HK-2 (cell line): ENCODE measurements around the gene SSUH2.
"Not testable (repeated sequence)": the region's sequence is repeated elsewhere in the genome, so short reads cannot be mapped to it uniquely, and the experiment has no call there.

Source experiments
- DNase-seq: peaks from one replicate; pipeline ENCODE4 v3.0.0-alpha.2; 2018; ENCODE audit not compliant: unreplicated experiment

SSUH2 gene, protein sequence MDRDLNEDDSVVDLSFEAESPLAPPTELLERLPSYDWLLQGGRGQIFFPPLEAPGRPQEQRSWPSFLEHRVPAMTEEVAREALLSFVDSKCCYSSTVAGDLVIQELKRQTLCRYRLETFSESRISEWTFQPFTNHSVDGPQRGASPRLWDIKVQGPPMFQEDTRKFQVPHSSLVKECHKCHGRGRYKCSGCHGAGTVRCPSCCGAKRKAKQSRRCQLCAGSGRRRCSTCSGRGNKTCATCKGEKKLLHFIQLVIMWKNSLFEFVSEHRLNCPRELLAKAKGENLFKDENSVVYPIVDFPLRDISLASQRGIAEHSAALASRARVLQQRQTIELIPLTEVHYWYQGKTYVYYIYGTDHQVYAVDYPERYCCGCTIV

GRCh38 chr3:8644748-8645390 lies at the start of gene SSUH2:
TSS of gene SSUH2 (minus strand) at chr3:8644798. CDS start at chr3:8644758, 40 bp downstream.
- no peak for DNase-seq

- not testable (repeated sequence) for DNase-seq
Observed at GRCh38 chr3:8691295-8691694, 46.7 kb upstream of the SSUH2 start.

DNA sequence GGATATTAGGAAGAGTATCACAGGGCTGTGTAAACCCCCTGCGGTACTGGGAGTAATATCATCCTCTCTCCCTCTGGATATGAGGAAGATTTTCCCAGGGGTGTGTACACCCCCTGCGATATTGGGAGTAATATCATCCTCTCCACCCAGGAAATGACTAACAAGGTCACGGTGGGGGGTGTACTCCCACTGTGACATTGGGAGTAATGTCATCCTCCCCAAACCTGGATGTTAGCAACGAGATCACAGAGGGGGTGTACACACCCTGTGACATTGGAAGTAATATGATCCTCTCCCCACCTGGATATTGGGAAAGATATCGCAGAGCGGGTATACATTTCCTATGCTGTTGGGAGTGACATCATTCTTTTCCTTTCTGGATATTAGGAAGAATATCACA lies 40.4 kb upstream of the SSUH2 start:
- DNase-seq, result not testable (repeated sequence)

DNA sequence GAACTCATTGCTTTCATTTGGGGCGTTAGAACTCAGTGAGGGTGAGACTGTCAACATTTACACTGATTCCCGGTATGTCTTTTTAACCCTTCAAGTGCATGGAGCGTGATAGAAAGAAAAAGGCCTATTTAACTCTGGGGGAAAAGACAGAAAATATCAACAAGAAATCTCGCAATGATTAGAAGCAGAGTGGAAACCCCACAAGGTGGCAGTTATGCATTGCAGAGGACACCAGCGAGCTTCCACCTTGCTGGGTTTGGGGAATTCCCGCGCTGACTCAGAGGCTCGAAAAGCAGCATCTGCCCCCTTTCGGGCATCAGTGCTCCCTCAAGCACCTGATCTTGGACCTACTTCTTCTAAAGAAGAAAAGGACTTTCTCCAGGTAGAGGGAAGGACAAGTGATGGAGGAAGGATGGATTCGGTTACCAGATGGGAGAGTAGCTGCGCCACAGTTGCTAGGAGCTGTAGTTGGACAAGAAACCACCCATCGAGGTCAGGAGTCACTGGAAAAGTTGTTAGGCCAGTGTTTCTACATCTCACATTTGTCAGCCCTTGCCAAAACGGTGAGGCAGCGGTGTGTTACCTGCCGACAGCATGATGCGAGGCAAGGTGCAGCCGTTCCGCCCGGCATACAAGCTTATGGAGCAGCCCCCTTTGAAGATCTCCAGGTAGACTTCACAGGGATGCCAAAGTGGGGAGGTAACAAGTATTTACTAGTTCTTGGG lies 38.4 kb upstream of the SSUH2 start:
- not testable (repeated sequence) for DNase-seq

GRCh38 chr3:8681881-8682538 lies 37.4 kb upstream of the SSUH2 start:
- not testable (repeated sequence) for DNase-seq

DNA sequence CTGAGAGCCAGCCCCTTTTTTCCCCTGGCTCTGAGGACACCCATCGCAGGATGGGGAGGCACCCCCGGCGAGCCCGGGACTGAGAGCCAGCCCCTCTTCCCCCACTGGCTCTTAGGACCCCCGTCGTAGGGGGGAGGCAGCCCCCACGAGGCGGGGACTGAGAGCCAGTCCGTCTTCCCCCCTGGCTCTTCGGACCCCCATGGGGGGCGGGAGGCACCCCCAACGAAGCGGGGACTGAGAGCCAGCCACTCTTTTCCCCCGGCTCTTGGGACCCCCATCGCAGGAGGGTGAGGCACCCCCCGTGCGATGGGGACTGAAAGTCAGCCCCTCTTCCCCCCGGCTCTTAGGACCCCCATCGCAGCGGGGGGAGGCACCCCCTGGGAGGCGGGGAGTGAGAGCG lies 36.8 kb upstream of the SSUH2 start:
- no peak for DNase-seq

GRCh38 chr3:8679817-8680553 lies 35.4 kb upstream of the SSUH2 start:
- DNase-seq, result not testable (repeated sequence)

- no peak for DNase-seq
Observed at GRCh38 chr3:8678751-8679150, 34.2 kb upstream of the SSUH2 start.

- not testable (repeated sequence) for DNase-seq
Observed at GRCh38 chr3:8677258-8677657, 32.7 kb upstream of the SSUH2 start.

DNA sequence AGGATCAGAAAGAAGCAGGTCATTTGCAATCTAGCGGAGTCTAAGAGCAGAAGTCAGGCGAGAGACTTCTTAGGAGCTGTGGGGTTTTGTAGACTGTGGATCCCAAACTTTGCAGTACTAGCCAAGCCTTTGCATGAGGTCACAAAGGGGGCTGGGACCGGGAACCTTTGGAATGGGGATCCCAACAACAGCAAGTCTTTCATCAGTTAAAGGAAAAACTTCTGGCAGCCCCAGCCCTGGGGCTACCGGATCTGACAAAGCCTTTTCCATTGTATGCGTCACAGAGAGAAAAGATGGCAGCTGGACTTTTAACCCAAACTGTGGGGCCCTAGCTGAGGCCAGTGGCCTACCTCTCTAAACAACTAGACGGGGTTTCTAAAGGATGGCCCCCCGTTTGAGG lies 31.0 kb upstream of the SSUH2 start:
- not testable (repeated sequence) for DNase-seq

DNA sequence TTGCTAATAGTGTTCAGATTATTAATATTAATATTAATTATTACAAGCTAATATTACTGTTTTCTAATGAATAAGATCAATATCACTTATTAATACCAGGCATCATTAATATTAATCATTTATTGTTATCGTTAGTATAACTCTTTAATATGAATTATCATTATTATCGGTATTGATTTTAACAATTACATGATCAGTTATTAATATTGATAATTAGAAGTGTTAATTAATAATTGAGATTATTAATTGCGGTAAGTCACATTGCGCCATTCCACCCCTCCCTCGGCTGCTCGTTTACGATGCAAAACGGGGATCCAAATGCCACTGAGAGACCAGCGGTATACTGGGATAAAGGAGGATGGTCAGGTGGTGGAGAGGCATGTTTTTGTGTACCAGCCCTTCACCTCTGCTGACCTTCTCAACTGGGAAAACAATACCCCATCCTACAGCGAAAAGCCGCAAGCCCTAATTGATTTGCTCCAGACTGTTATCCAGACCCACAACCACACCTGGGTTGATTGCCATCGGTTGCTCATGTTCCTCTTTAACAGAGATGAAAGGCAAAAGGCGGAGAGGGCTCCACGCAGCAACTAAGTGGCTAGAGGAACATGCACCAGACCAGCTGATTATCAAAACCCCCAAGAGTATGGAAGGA lies 28.6 kb upstream of the SSUH2 start:
- no peak for DNase-seq

DNA sequence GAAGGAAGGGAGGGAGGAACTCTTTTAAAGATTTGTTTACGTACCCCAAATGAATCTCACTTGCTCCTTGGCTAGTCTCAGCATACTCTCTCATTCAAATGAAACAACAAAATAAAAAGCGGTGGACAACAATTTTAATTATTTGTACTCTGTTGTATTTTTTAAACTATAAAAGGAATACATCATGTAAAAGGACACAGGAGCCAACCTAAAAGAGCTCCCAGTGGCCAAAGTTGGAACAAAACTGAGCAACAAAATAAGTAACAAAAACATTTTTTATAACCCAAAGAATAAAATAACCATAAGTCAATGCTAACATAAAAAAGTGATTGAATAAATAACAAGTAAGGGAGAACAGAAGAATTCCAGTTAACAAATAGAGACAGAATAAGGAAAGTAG lies 24.4 kb upstream of the SSUH2 start:
- no peak for DNase-seq

- DNase-seq, result no peak
Observed at GRCh38 chr3:8668216-8668615, 23.6 kb upstream of the SSUH2 start.

GRCh38 chr3:8667463-8668091 lies 23.0 kb upstream of the SSUH2 start:
- DNase-seq, result no peak

DNA sequence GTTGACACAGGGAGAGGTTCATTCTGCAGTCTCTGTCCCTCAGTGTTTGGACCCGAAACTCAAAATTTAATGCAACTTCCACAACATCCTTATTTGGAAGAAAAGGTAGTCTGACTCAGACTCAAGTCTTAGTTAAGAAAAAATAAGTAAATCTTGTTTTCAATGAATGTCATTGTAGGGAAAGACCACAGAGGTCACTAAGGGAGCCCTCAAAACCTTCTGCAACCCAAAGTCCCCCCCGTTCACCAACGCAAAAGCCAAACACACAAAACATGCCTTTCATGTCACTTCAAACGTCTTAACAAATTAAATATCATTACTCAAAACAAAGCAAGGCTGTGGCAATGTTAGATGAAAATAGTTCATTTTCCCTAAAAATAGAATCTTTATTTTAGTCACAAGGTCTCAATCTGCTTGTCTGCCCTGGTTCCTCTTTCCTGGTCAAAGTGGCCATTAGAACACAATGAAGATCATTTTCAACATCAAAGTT lies 20.9 kb upstream of the SSUH2 start:
- DNase-seq, result no peak

- DNase-seq, result peak; percentile 45
Observed at GRCh38 chr3:8663177-8664061, 18.8 kb upstream of the SSUH2 start.

DNA sequence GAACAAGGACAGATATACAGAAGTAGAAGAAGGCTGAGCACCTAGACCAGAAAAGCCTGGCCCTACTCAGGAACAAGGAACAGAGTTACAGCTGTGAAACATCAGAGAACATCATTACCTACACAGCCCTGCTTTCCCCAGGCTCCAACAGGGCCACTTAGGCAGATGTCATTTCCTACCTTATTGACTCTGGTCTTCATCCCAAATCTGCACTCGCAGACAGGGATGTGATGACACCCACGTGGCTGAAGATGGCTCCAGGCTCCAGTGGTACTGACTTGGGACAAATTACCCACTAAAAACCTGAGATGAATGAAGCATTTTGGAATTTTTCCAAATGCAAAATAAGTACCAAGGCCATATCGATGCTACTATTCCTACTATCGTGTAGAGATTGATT lies 18.0 kb upstream of the SSUH2 start:
- DNase-seq, result no peak

DNA sequence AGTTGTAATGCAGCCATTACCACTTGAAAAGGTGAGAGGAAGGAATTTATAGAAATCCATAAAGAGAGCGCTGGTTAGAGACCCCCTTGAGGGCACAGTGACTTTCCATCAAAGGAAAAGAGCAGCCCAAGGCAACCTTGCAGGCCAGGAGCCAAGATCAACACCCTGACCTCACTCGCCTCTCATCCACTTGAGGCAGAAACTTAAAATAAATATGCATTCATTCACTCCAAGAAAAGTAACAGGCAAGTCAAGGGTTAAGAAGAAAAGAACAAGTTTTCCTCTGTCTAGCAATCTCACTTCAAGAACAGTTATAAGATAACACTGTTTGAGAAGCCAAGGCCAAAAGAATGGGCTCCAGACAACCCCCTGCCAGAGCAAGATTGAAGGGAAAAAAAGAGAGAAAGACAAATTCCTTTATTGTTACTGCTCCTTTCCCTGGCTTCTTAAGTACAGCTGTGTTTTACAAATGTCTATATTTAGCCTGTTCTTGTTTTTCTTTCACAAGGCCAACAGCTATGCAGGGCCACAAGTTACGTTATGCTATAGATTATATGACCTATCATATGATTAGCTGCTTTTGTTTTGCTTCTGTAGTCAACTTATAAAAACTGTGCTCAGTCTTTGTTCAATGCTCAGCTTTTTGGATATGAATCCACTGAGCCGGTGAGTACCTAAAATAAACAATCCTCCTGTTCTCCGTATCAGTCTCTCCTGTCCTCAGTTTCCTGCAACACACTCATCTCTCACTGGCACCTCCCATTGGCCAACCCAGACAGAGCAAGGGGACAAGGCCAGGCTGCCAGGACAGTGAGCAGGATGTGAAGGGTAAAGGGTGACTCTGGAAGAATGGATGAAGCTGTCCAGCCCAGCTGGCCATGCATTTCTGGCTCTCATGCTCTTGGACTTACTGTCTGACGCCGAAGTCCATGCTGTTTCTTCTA lies 15.8 kb upstream of the SSUH2 start:
- no peak for DNase-seq
